Measurements from ENCODE around the gene TP53INP2. TPM values are rescaled to one million over a fixed set of nuclear protein-coding genes. Genes with fewer than 3 reads are reported as not detected.
"Not testable (repeated sequence)": the region's sequence is repeated elsewhere in the genome, so short reads cannot be mapped to it uniquely, and the experiment has no call there.

TP53INP2 gene
- total RNA-seq, 6 donors from 2014 or later = 11.2 to 26.1 (median 16.5) TPM

GRCh38 chr20:34711813-34712430, 7.8 kb downstream of the TP53INP2 start:
- H3K36me3 ChIP-seq = peaks cover 2 to 29% (median 19%) of the 10 kb centered on the region in 4 donors
- TF ChIP-seq POLR2A (IDR thresholded peaks at IDR 0.05) (no peak), CTCF (IDR thresholded peaks at IDR 0.05) (no peak), POLR2AphosphoS5 (IDR thresholded peaks at IDR 0.05) (no peak), EP300 (IDR thresholded peaks at IDR 0.05) (no peak)
- DNase-seq = no peak
- no peak for ATAC-seq (ENCODE audit: low FRiP score in 2 of 2)
- peaks cover 0 to 7% (median 0%) of the 10 kb centered on the region in 4 donors for H3K27me3 ChIP-seq
- no peak overlapping the region for H3K4me3 ChIP-seq
- WGBS, 2 donors = 88 to 89% methylated on average over 3 of the region's 3 CpGs
- no peaks in the 10 kb centered on the region for H3K9me3 ChIP-seq
- peaks cover 8 to 30% (median 18%) of the 10 kb centered on the region in 4 donors for H3K4me1 ChIP-seq
- no peak overlapping the region for H3K27ac ChIP-seq

GRCh38 chr20:34712525-34713192, 8.5 kb downstream of the TP53INP2 start:
- H3K4me3 ChIP-seq = no peak overlapping the region

GRCh38 chr20:34713194-34713943, 9.2 kb downstream of the TP53INP2 start:
- DNase-seq = no peak
- peaks cover 2 to 35% (median 23%) of the 10 kb centered on the region in 4 donors for H3K36me3 ChIP-seq
- no peak for ATAC-seq (ENCODE audit: low FRiP score in 2 of 2)
- H3K4me1 ChIP-seq = peaks cover 8 to 29% (median 17%) of the 10 kb centered on the region in 4 donors
- no peak overlapping the region for H3K4me3 ChIP-seq
- 96 to 100% methylated on average over 1 of the region's 1 CpG for WGBS, 2 donors
- TF ChIP-seq POLR2A (IDR thresholded peaks at IDR 0.05) (no peak), CTCF (IDR thresholded peaks at IDR 0.05) (no peak), EP300 (IDR thresholded peaks at IDR 0.05) (no peak), POLR2AphosphoS5 (IDR thresholded peaks at IDR 0.05) (no peak)
- no peaks in the 10 kb centered on the region for H3K9me3 ChIP-seq
- no peak overlapping the region for H3K27ac ChIP-seq
- peaks cover 0 to 7% (median 0%) of the 10 kb centered on the region in 4 donors for H3K27me3 ChIP-seq

More at GRCh38 chr20:34712525-34713192, 8.5 kb downstream of the TP53INP2 start:
- H3K27me3 ChIP-seq = peaks cover 0 to 7% (median 0%) of the 10 kb centered on the region in 4 donors
- peaks cover 2 to 31% (median 21%) of the 10 kb centered on the region in 4 donors for H3K36me3 ChIP-seq
- ATAC-seq (ENCODE audit: low FRiP score in 2 of 2) (no peak), DNase-seq (no peak)
- no peaks in the 10 kb centered on the region for H3K9me3 ChIP-seq
- WGBS, 2 donors = 88 to 95% methylated on average over 3 to 5 of the region's 5 CpGs
- H3K4me1 ChIP-seq = peaks cover 8 to 30% (median 18%) of the 10 kb centered on the region in 4 donors
- no peak overlapping the region for H3K27ac ChIP-seq
- TF ChIP-seq POLR2AphosphoS5 (IDR thresholded peaks at IDR 0.05) (no peak), EP300 (IDR thresholded peaks at IDR 0.05) (no peak), POLR2A (IDR thresholded peaks at IDR 0.05) (no peak), CTCF (IDR thresholded peaks at IDR 0.05) (no peak)

- not testable (repeated sequence) for H3K27me3 ChIP-seq; H3K4me3 ChIP-seq; H3K9me3 ChIP-seq; DNase-seq; ATAC-seq (ENCODE audit: low FRiP score in 2 of 2); H3K27ac ChIP-seq
- peaks cover 2 to 35% (median 23%) of the 10 kb centered on the region in 4 donors for H3K36me3 ChIP-seq
- H3K4me1 ChIP-seq = peaks cover 4 to 23% (median 11%) of the 10 kb centered on the region in 4 donors
- WGBS, 2 donors = 95 to 96% methylated on average over 10 of the region's 10 CpGs
These were observed 9.9 kb downstream of the TP53INP2 start for GRCh38 chr20:34713944-34714515.

- Histone ChIP-seq H3K4me3 (no peak overlapping the region), H3K27me3 (no peaks in the 10 kb centered on the region), H3K4me1 (peaks cover 1 to 12% (median 6%) of the 10 kb centered on the region in 4 donors), H3K9me3 (no peaks in the 10 kb centered on the region), H3K27ac (no peak overlapping the region), H3K36me3 (peaks cover 2 to 39% (median 26%) of the 10 kb centered on the region in 4 donors)
- WGBS, 2 donors = 92 to 94% methylated on average over 4 of the region's 4 CpGs
- TF ChIP-seq CTCF (IDR thresholded peaks at IDR 0.05) (no peak), EP300 (IDR thresholded peaks at IDR 0.05) (no peak), POLR2A (IDR thresholded peaks at IDR 0.05) (no peak), POLR2AphosphoS5 (IDR thresholded peaks at IDR 0.05) (no peak)
- ATAC-seq (ENCODE audit: low FRiP score in 2 of 2) (no peak), DNase-seq (no peak)
These were observed 11.2 kb downstream of the TP53INP2 start for GRCh38 chr20:34715384-34715783.

Measured in upper lobe of left lung (tissue), 6 donors.